ENCODE results near the gene ABCC4. TPM values are rescaled to one million over a fixed set of nuclear protein-coding genes. Genes with fewer than 3 reads are reported as not detected.

Gene ABCC4
- total RNA-seq, 1 experiment from 2014 or later = 32.3 TPM

DNA sequence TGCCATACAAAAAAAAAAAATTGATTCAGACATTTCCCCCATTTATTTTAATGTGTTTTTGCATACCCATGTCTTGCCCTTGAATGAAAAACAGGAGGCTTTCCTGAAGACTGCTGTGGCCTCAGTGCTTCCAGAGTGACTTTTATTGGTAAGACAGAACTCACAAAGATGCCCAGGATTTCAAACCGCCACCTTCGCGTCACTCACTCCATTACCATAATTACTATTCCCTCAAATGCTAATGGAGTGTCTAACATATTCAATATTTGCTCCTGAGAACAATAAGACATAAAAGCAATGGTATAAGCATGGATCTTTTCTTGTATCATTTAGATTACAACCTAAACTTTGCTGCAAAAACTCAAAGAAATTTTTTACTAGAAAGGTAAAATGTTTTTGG, 306.7 kb downstream of the ABCC4 start:
- Histone ChIP-seq H3K27me3 (ENCODE audit: low read length) (no peaks in the 10 kb centered on the region), H4K20me1 (ENCODE audit: insufficient read depth, low read depth, low read length) (no peaks in the 10 kb centered on the region), H3K36me3 (ENCODE audit: insufficient read depth, low read length) (no peaks in the 10 kb centered on the region), H3K4me1 (ENCODE audit: low read length) (no peaks in the 10 kb centered on the region), H3K9me2 (replicated peaks; ENCODE audit: insufficient read depth, low read length) (no peaks in the 10 kb centered on the region), H3K4me3 (ENCODE audit: low read length) (no peak overlapping the region), H2AFZ (ENCODE audit: low read length) (no peak overlapping the region), H3K9ac (ENCODE audit: low read length) (no peak overlapping the region), H3K4me2 (ENCODE audit: low read depth, low read length, poor library complexity, severe bottlenecking) (no peak overlapping the region), H3K79me2 (ENCODE audit: low read length) (no peaks in the 10 kb centered on the region), H3K27ac (ENCODE audit: low read length) (no peak overlapping the region), H3K9me3 (ENCODE audit: low read length) (no peaks in the 10 kb centered on the region)
- DNase-seq = no peak

DNA sequence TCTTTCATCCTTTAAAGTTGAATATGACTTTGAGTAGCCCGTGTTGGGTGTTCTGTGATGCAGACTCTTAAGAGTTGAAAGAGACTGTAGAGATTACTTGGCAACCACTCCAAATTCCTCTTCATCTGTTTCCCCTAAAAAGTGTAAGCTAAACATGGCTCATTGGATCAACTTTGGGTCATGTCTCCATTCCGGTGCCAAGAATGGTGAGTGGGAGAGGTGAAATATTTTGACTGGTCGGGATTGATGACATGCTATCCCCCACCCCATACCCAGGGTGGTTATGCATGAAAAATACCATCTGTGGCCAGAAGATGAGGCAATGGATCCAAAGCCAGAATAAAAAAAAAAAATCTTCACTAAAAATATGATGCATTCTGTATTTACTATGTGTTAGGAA, 307.6 kb downstream of the ABCC4 start:
- H3K9me3 ChIP-seq (ENCODE audit: low read length) = no peaks in the 10 kb centered on the region
- H3K4me2 ChIP-seq (ENCODE audit: low read depth, low read length, poor library complexity, severe bottlenecking) = no peak overlapping the region
- no peaks in the 10 kb centered on the region for H4K20me1 ChIP-seq (ENCODE audit: insufficient read depth, low read depth, low read length)
- no peaks in the 10 kb centered on the region for H3K9me2 ChIP-seq (replicated peaks; ENCODE audit: insufficient read depth, low read length)
- H3K79me2 ChIP-seq (ENCODE audit: low read length) = no peaks in the 10 kb centered on the region
- no peak overlapping the region for H2AFZ ChIP-seq (ENCODE audit: low read length)
- H3K4me3 ChIP-seq (ENCODE audit: low read length) = no peak overlapping the region
- no peaks in the 10 kb centered on the region for H3K36me3 ChIP-seq (ENCODE audit: insufficient read depth, low read length)
- H3K27ac ChIP-seq (ENCODE audit: low read length) = no peak overlapping the region
- no peak overlapping the region for H3K9ac ChIP-seq (ENCODE audit: low read length)
- no peaks in the 10 kb centered on the region for H3K27me3 ChIP-seq (ENCODE audit: low read length)
- H3K4me1 ChIP-seq (ENCODE audit: low read length) = no peaks in the 10 kb centered on the region
- no peak for DNase-seq

DNA sequence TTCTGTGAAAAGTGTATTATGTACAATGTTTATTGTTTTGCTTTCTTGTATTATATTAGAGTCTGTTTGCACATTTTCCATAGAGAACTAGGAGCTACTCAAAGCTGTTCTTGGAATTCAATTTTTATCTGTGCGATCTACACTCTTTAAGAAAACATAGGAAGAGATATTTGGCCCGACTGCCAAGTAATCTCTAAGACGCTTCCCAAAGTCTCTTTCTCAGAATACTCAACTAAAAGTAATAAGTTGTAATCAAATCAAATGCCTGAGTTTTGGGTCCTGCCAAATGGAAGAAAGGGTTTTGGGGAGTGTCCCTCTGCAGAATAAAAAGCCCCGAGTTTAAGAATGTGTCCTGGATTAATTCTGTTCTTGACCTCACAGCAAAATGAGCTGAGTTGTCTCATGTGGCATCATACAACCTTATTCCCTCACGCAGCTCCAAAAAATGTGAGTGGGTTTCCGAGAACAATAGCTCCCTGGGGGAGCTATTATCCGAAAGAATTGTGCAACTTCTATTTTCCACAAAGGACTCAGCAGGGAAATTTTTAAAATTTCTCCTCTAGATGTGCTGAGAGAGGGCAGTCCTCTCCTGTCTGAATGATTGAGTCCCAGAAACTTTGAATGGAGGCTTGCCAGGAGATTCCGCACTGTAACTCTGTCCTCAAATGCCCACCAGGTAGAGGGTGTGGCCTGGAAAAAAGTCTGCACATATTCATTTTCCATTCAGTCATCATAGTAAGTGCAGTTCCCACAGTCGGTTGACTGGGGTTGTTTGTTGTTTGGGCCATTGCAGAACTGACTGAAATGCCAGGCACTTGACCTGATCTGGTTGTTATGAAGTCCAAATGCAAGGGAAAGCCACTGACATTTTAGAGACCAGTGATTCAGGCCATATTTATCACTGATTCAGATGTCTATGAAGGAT, 309.0 kb downstream of the ABCC4 start:
- Histone ChIP-seq H3K9ac (ENCODE audit: low read length) (no peak overlapping the region), H2AFZ (ENCODE audit: low read length) (no peak overlapping the region), H3K9me3 (ENCODE audit: low read length) (no peaks in the 10 kb centered on the region), H3K79me2 (ENCODE audit: low read length) (no peaks in the 10 kb centered on the region), H3K4me1 (ENCODE audit: low read length) (no peaks in the 10 kb centered on the region), H3K9me2 (replicated peaks; ENCODE audit: insufficient read depth, low read length) (no peaks in the 10 kb centered on the region), H3K4me3 (ENCODE audit: low read length) (no peak overlapping the region), H3K4me2 (ENCODE audit: low read depth, low read length, poor library complexity, severe bottlenecking) (no peak overlapping the region), H3K36me3 (ENCODE audit: insufficient read depth, low read length) (no peaks in the 10 kb centered on the region), H3K27me3 (ENCODE audit: low read length) (no peaks in the 10 kb centered on the region), H3K27ac (ENCODE audit: low read length) (no peak overlapping the region), H4K20me1 (ENCODE audit: insufficient read depth, low read depth, low read length) (no peaks in the 10 kb centered on the region)
- DNase-seq = no peak

DNA sequence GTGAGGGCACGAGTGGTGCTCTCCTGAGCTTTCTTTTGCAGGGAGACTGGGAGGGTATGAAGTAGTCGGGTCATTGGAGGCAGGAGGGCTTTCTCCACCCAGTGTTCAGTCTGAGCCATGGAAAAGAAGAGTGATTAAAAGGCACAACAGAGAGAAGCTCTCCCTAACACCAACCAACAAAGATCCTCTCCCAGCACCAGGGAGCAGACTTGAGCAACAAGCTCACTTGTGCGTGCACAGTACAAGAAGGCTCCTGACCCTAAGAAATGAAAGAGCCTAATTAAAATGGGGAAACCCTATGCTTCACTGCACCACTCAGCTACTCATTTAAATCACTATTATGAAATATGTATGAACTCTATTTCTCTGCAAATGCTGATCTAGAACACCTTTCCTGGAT, 312.6 kb downstream of the ABCC4 start:
- Histone ChIP-seq H3K27me3 (ENCODE audit: low read length) (no peaks in the 10 kb centered on the region), H2AFZ (ENCODE audit: low read length) (no peak overlapping the region), H3K27ac (ENCODE audit: low read length) (no peak overlapping the region), H4K20me1 (ENCODE audit: insufficient read depth, low read depth, low read length) (no peaks in the 10 kb centered on the region), H3K9me3 (ENCODE audit: low read length) (no peaks in the 10 kb centered on the region), H3K9ac (ENCODE audit: low read length) (no peak overlapping the region), H3K4me1 (ENCODE audit: low read length) (no peaks in the 10 kb centered on the region), H3K79me2 (ENCODE audit: low read length) (no peaks in the 10 kb centered on the region), H3K4me2 (ENCODE audit: low read depth, low read length, poor library complexity, severe bottlenecking) (no peak overlapping the region), H3K9me2 (replicated peaks; ENCODE audit: insufficient read depth, low read length) (no peaks in the 10 kb centered on the region), H3K36me3 (ENCODE audit: insufficient read depth, low read length) (no peaks in the 10 kb centered on the region), H3K4me3 (ENCODE audit: low read length) (no peak overlapping the region)
- peak; percentile 66 for DNase-seq

DNA sequence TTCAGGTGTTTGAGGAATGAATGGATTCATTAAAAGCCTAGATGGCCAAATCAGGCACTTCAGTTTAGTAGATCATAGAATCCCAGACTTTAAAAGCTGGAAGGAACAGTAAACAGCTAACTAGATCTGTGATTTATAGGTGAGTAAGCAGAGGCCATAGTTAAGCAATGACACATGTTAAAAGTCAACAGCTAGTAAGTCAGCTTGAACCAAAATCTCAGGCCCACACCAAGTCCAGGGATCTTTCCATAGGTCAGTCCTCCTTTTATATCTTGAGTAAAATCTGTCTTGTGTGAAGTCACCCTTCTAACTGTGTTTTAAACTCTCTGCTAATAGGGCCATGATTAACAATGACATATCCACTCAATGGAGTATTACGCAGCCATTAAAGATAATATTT, 313.4 kb downstream of the ABCC4 start:
- Histone ChIP-seq H3K79me2 (ENCODE audit: low read length) (no peaks in the 10 kb centered on the region), H3K4me3 (ENCODE audit: low read length) (no peak overlapping the region), H3K9me3 (ENCODE audit: low read length) (no peaks in the 10 kb centered on the region), H3K4me2 (ENCODE audit: low read depth, low read length, poor library complexity, severe bottlenecking) (no peak overlapping the region), H3K27me3 (ENCODE audit: low read length) (no peaks in the 10 kb centered on the region), H3K36me3 (ENCODE audit: insufficient read depth, low read length) (no peaks in the 10 kb centered on the region), H2AFZ (ENCODE audit: low read length) (no peak overlapping the region), H3K9ac (ENCODE audit: low read length) (no peak overlapping the region), H3K4me1 (ENCODE audit: low read length) (no peaks in the 10 kb centered on the region), H4K20me1 (ENCODE audit: insufficient read depth, low read depth, low read length) (no peaks in the 10 kb centered on the region), H3K27ac (ENCODE audit: low read length) (no peak overlapping the region), H3K9me2 (replicated peaks; ENCODE audit: insufficient read depth, low read length) (no peaks in the 10 kb centered on the region)
- no peak for DNase-seq

DNA sequence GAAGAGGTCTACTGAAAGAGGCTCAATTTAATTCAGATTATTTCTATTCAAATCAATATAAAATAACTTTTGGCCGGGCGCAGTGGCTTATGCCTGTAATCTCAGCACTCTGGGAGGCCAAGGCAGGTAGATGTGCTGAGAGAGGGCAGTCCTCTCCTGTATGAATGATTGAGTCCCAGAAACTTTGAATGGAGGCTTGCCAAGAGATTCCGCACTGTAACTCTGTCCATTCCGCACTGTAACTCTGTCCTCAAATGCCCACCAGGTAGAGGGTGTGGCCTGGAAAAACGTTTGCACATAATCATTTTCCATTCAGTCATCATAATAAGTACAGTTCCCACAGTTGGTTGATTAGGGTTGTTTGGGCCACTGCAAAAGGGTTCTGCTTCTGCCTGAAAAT, 314.2 kb downstream of the ABCC4 start:
- H3K36me3 ChIP-seq (ENCODE audit: insufficient read depth, low read length) = no peaks in the 10 kb centered on the region
- no peaks in the 10 kb centered on the region for H3K9me3 ChIP-seq (ENCODE audit: low read length)
- H2AFZ ChIP-seq (ENCODE audit: low read length) = no peak overlapping the region
- no peak overlapping the region for H3K9ac ChIP-seq (ENCODE audit: low read length)
- no peaks in the 10 kb centered on the region for H3K27me3 ChIP-seq (ENCODE audit: low read length)
- no peaks in the 10 kb centered on the region for H3K4me1 ChIP-seq (ENCODE audit: low read length)
- H3K79me2 ChIP-seq (ENCODE audit: low read length) = no peaks in the 10 kb centered on the region
- H4K20me1 ChIP-seq (ENCODE audit: insufficient read depth, low read depth, low read length) = no peaks in the 10 kb centered on the region
- DNase-seq = no peak
- no peak overlapping the region for H3K4me2 ChIP-seq (ENCODE audit: low read depth, low read length, poor library complexity, severe bottlenecking)
- no peak overlapping the region for H3K4me3 ChIP-seq (ENCODE audit: low read length)
- H3K27ac ChIP-seq (ENCODE audit: low read length) = no peak overlapping the region
- H3K9me2 ChIP-seq (replicated peaks; ENCODE audit: insufficient read depth, low read length) = no peaks in the 10 kb centered on the region

DNA sequence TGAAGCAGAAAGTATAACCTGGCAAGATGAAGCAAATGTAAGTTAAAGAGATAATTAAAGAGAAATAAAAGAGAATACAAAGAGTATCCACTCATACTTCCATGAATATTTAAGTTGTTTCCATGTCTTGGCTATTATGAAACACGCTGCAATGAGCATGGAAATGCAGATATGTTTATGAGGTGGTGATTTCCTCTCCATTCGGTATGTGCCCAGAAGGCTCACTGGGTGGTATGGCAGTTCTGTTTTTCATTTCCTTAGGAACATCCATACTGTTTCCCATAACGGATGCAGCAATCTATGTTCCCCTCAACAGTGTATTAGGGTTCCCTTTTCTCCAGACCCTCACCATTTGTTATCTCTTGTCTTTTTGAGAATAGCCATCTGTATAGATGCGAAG, 316.3 kb downstream of the ABCC4 start:
- Histone ChIP-seq H3K4me1 (ENCODE audit: low read length) (no peaks in the 10 kb centered on the region), H3K4me3 (ENCODE audit: low read length) (no peak overlapping the region), H3K9me2 (replicated peaks; ENCODE audit: insufficient read depth, low read length) (no peaks in the 10 kb centered on the region), H4K20me1 (ENCODE audit: insufficient read depth, low read depth, low read length) (no peaks in the 10 kb centered on the region), H3K36me3 (ENCODE audit: insufficient read depth, low read length) (no peaks in the 10 kb centered on the region), H3K9ac (ENCODE audit: low read length) (no peak overlapping the region), H3K27ac (ENCODE audit: low read length) (no peak overlapping the region), H2AFZ (ENCODE audit: low read length) (no peak overlapping the region), H3K79me2 (ENCODE audit: low read length) (no peaks in the 10 kb centered on the region), H3K27me3 (ENCODE audit: low read length) (no peaks in the 10 kb centered on the region), H3K9me3 (ENCODE audit: low read length) (no peaks in the 10 kb centered on the region), H3K4me2 (ENCODE audit: low read depth, low read length, poor library complexity, severe bottlenecking) (no peak overlapping the region)
- no peak for DNase-seq

DNA sequence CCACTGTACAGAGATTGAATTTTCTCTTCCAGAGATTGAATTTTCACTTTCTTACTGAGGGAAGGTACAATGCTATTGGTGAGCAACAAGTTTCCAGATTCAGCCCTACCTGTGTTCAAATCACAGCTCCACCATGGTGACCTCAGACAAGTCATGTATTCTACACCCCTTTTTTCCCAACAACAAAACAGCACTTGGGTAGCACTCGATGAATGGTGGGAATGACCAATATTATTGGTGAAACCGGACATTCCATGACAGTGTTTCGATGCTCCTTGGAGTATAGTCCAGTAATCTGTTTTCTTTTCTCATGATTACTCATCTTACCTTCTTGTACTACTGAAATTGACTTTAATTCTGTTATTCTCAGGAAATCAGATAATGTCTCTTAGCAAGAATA, 322.7 kb downstream of the ABCC4 start:
- no peaks in the 10 kb centered on the region for H3K9me3 ChIP-seq (ENCODE audit: low read length)
- no peaks in the 10 kb centered on the region for H3K36me3 ChIP-seq (ENCODE audit: insufficient read depth, low read length)
- no peak overlapping the region for H3K4me2 ChIP-seq (ENCODE audit: low read depth, low read length, poor library complexity, severe bottlenecking)
- H3K9ac ChIP-seq (ENCODE audit: low read length) = no peak overlapping the region
- H3K27ac ChIP-seq (ENCODE audit: low read length) = no peak overlapping the region
- no peak overlapping the region for H2AFZ ChIP-seq (ENCODE audit: low read length)
- H4K20me1 ChIP-seq (ENCODE audit: insufficient read depth, low read depth, low read length) = no peaks in the 10 kb centered on the region
- H3K79me2 ChIP-seq (ENCODE audit: low read length) = no peaks in the 10 kb centered on the region
- no peaks in the 10 kb centered on the region for H3K27me3 ChIP-seq (ENCODE audit: low read length)
- no peak overlapping the region for H3K4me3 ChIP-seq (ENCODE audit: low read length)
- H3K9me2 ChIP-seq (replicated peaks; ENCODE audit: insufficient read depth, low read length) = no peaks in the 10 kb centered on the region
- no peaks in the 10 kb centered on the region for H3K4me1 ChIP-seq (ENCODE audit: low read length)
- DNase-seq = no peak

Data from Karpas-422 (cell line).